ENCODE results near the gene GPR89B. TPM values are rescaled to one million over a fixed set of nuclear protein-coding genes. Genes with fewer than 3 reads are reported as not detected.

Gene GPR89B
- total RNA-seq, 1 experiment from 2014 or later, result 15.9 TPM

DNA sequence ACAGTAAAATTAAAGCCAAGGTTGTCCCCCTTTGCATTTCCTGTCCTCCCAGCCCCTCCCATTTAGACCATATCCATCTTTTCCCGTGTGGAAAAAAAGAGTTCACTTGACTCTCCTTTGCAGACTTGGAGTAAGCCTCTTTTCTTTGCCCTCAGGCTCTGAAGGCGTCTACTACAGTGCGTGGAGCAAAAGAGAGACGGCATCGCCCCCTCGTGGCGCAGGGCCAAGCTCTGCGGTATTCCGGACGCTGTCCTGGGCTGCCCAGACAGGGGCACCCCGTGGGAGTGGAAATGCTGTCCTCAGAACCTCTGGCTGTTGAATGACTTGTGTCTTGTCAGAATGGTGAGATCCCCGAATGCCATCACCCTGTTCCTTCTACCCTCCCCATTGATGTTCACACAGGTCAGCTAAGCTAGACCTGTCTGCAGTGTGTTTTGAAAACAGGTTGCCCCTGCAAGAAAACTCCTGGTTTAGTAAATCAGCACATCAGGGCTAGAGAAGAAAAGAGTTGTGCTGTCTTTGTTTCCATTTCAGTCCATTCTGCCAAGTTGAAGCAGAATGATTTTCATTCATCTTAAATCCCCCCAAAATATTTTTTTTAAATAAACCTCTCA is 37.9 kb upstream of the GPR89B start:
- POLR2A ChIA-PET (ENCODE audit: unreplicated experiment), result no interaction called here
- intact Hi-C loops (cut with micrococcal nuclease; ENCODE audit: unreplicated experiment), result loop anchor here (1.0 kb wide), 3 partner anchors 57 to 173 kb away; no protein-coding TSS in a partner anchor
- peak overlapping the region; percentile 35 for H3K4me2 ChIP-seq

GRCh38 chr1:147891088-147891487 is 37.1 kb upstream of the GPR89B start:
- intact Hi-C loops (cut with micrococcal nuclease; ENCODE audit: unreplicated experiment), result no loop called here
- H4K20me1 ChIP-seq (ENCODE audit: insufficient read depth), result no peaks in the 10 kb centered on the region

More for the DNA sequence above, 37.9 kb upstream of the GPR89B start:
- H3K27me3 ChIP-seq (ENCODE audit: insufficient read depth, low read depth), result no peaks in the 10 kb centered on the region
- no TSS peak for BruUV-seq (replicated peaks)
- no peaks in the 10 kb centered on the region for H3K36me3 ChIP-seq (ENCODE audit: low read depth)
- peak; percentile 72 to 84 for DNase-seq
- no peaks in the 10 kb centered on the region for H3K9me2 ChIP-seq (ENCODE audit: insufficient read depth)
- H4K20me1 ChIP-seq (ENCODE audit: insufficient read depth), result no peaks in the 10 kb centered on the region
- no peaks in the 10 kb centered on the region; the same call in 1 of the 2 replicates for H3K9me3 ChIP-seq (ENCODE audit: insufficient read depth, low read depth)
- peak overlapping the region; percentile 48; the same call in 1 of the 2 replicates for H3K27ac ChIP-seq
- CTCF ChIA-PET, result no interaction called here
- no peak overlapping the region for H3K4me3 ChIP-seq
- peak overlapping the region; percentile 72 for H2AFZ ChIP-seq
- H3K4me1 ChIP-seq (replicated peaks; ENCODE audit: insufficient read depth), result peaks cover 18% of the 10 kb centered on the region
- H3K79me2 ChIP-seq (ENCODE audit: low read depth), result no peaks in the 10 kb centered on the region
- 0 out of 2 replicates have a peak, but pooled peaks cover 7% of the 10 kb centered on the region for H3F3A ChIP-seq (ENCODE audit: insufficient read depth, low read depth)
- TF ChIP-seq CTCF (conservative IDR thresholded peaks at IDR 0.05) (peak; percentile 96), EZH2 (IDR thresholded peaks at IDR 0.05; ENCODE audit: low read depth) (no peak)

DNA sequence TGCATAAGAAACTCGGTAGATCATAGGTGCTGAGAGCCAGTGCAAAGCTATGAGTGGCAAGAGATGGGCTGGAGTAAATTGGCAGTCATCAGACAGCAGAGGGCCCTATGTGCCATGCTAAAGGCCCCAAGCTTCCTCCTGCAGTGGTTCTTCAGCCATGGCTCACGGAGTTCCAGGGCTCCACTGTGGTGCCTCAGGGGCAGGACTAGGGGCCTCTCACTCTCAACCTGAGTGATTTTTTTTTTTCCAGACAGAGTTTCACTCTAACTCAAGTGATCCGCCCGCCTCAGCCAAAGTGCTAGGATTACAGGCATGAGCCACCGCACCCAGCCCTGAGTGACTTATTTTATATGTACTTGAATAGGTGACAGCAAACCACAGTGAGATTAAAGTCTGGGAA is 36.0 kb upstream of the GPR89B start:
- no peaks in the 10 kb centered on the region for H3K27me3 ChIP-seq (ENCODE audit: insufficient read depth, low read depth)
- TF ChIP-seq CTCF (conservative IDR thresholded peaks at IDR 0.05), result no peak
- no peak for TF ChIP-seq EZH2 (IDR thresholded peaks at IDR 0.05; ENCODE audit: low read depth)
- no peak overlapping the region for H2AFZ ChIP-seq
- ChIA-PET CTCF (interaction anchor here (0.6 to 1.8 kb wide), 9 partner anchors 41 to 619 kb away, joined by 3 to 7 read pairs (median 4); partner anchors contain the start of gene ACP6), POLR2A (ENCODE audit: unreplicated experiment) (interaction anchor here (0.6 kb wide), 1 partner anchor 153 kb away, joined by 7 read pairs; no protein-coding TSS in a partner anchor)
- intact Hi-C loops (cut with micrococcal nuclease; ENCODE audit: unreplicated experiment), result loop anchor here (1.0 kb wide), 6 partner anchors 192 to 619 kb away; no protein-coding TSS in a partner anchor
- no peak overlapping the region for H3K4me2 ChIP-seq
- H4K20me1 ChIP-seq (ENCODE audit: insufficient read depth), result no peaks in the 10 kb centered on the region
- no peak overlapping the region for H3K4me3 ChIP-seq
- peaks cover 22% of the 10 kb centered on the region for H3K4me1 ChIP-seq (replicated peaks; ENCODE audit: insufficient read depth)
- DNase-seq, result no peak
- no peaks in the 10 kb centered on the region for H3K36me3 ChIP-seq (ENCODE audit: low read depth)
- H3K9me2 ChIP-seq (ENCODE audit: insufficient read depth), result no peaks in the 10 kb centered on the region
- H3K27ac ChIP-seq, result no peak overlapping the region
- H3K79me2 ChIP-seq (ENCODE audit: low read depth), result no peaks in the 10 kb centered on the region
- no peaks in the 10 kb centered on the region; the same call in 1 of the 2 replicates for H3K9me3 ChIP-seq (ENCODE audit: insufficient read depth, low read depth)
- BruUV-seq (replicated peaks), result no TSS peak
- 0 out of 2 replicates have a peak, but pooled peaks cover 7% of the 10 kb centered on the region for H3F3A ChIP-seq (ENCODE audit: insufficient read depth, low read depth)

More at GRCh38 chr1:147891088-147891487, 37.1 kb upstream of the GPR89B start:
- TF ChIP-seq EZH2 (IDR thresholded peaks at IDR 0.05; ENCODE audit: low read depth), result no peak
- TF ChIP-seq CTCF (conservative IDR thresholded peaks at IDR 0.05), result no peak
- H3K27me3 ChIP-seq (ENCODE audit: insufficient read depth, low read depth), result no peaks in the 10 kb centered on the region
- POLR2A ChIA-PET (ENCODE audit: unreplicated experiment), result no interaction called here
- H3K9me2 ChIP-seq (ENCODE audit: insufficient read depth), result no peaks in the 10 kb centered on the region
- H2AFZ ChIP-seq, result no peak overlapping the region
- no TSS peak for BruUV-seq (replicated peaks)
- no peaks in the 10 kb centered on the region for H3K79me2 ChIP-seq (ENCODE audit: low read depth)
- H3K9me3 ChIP-seq (ENCODE audit: insufficient read depth, low read depth), result no peaks in the 10 kb centered on the region; the same call in 1 of the 2 replicates
- H3K27ac ChIP-seq, result no peak overlapping the region
- peaks cover 18% of the 10 kb centered on the region for H3K4me1 ChIP-seq (replicated peaks; ENCODE audit: insufficient read depth)
- no peaks in the 10 kb centered on the region for H3K36me3 ChIP-seq (ENCODE audit: low read depth)
- H3K4me2 ChIP-seq, result no peak overlapping the region
- H3F3A ChIP-seq (ENCODE audit: insufficient read depth, low read depth), result 0 out of 2 replicates have a peak, but pooled peaks cover 7% of the 10 kb centered on the region
- CTCF ChIA-PET, result no interaction called here
- no peak for DNase-seq
- no peak overlapping the region for H3K4me3 ChIP-seq

All from PC-9 (cell line).